Measurements from ENCODE around the gene PPHLN1.

- TF ChIP-seq POLR2AphosphoS5 (IDR thresholded peaks at IDR 0.05) (no peak), CTCF (IDR thresholded peaks at IDR 0.05) (no peak)
Measured at GRCh38 chr12:42286741-42287140, 39.2 kb upstream of the PPHLN1 start.
